ENCODE results near the gene KRTAP2-1. TPM values are rescaled to one million over a fixed set of nuclear protein-coding genes. Genes with fewer than 3 reads are reported as not detected.

Gene KRTAP2-1
- total and polyA plus RNA-seq, 2 donors (not counting 1 experiment from before 2014, with no cell fraction given) = not detected

DNA sequence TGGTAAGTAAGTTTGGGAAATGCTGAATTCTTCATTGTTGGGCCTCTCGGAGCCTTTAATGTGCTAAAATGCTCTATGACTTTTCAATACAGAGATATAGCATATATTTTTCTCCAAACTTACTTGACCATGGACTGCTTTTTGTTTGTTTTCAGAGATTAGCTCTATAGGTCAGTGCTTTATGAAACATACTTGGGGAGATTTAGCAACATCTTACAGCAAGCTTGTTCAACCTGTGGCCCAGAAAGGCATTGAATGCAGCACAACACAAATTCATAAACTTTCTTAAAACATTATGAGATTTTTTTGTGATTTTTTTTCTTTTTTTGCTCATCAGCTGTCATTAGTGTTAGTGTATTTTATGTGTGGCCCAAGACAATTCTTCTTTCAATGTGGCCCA, 37.2 kb downstream of the KRTAP2-1 start:
- no CpG with 5 or more reads among the region's 1 CpG for WGBS (ENCODE audit: insufficient coverage)
- Mint-ChIP-seq H3K27me3 (peaks cover 12% of the 10 kb centered on the region), H3K27ac (no peak overlapping the region), H3K4me1 (no peaks in the 10 kb centered on the region), H3K9me3 (ENCODE audit: insufficient read depth) (no peaks in the 10 kb centered on the region), H3K4me3 (no peak overlapping the region)
- no peaks in the 10 kb centered on the region for H3K9me3 ChIP-seq (ENCODE audit: control extremely low read depth in 1 of 3, control insufficient read depth in 2 of 3, insufficient read depth in 1 of 3, low read length in 2 of 3)
- intact Hi-C loops (cut with micrococcal nuclease) = no loop called here
- no peak overlapping the region for H3K9ac ChIP-seq (ENCODE audit: low read length)
- H3K79me2 ChIP-seq (ENCODE audit: control insufficient read depth, insufficient read depth, low read length) = no peaks in the 10 kb centered on the region
- H3K27ac ChIP-seq (ENCODE audit: low read length in 2 of 2) = no peak overlapping the region
- H3K36me3 ChIP-seq (replicated peaks in 1 of 2; ENCODE audit: control extremely low read depth in 1 of 2, control insufficient read depth in 1 of 2, extremely low read depth in 1 of 2, insufficient read depth in 2 of 2, low read length in 1 of 2) = no peaks in the 10 kb centered on the region
- H3K27me3 ChIP-seq (replicated peaks in 1 of 4; ENCODE audit: control extremely low read depth in 1 of 4, control insufficient read depth in 3 of 4, insufficient read depth in 4 of 4, low read length in 3 of 4) = no peaks in the 10 kb centered on the region
- no peak overlapping the region for H2AFZ ChIP-seq (ENCODE audit: insufficient read depth, low read depth, low read length, poor library complexity, severe bottlenecking)
- ChIA-PET POLR2A (no interaction called here), CTCF (interaction anchor here (0.6 kb wide), 1 partner anchor 630 kb away, joined by 3 read pairs; no protein-coding TSS in a partner anchor)
- ATAC-seq (ENCODE audit: low read depth) (no peak), DNase-seq (no peak)
- no peak for TF ChIP-seq EZH2 (IDR thresholded peaks at IDR 0.05; ENCODE audit: borderline replicate concordance, insufficient read depth, low read depth, low read length, poor library complexity, severe bottlenecking)
- TF ChIP-seq, protein P1, sequence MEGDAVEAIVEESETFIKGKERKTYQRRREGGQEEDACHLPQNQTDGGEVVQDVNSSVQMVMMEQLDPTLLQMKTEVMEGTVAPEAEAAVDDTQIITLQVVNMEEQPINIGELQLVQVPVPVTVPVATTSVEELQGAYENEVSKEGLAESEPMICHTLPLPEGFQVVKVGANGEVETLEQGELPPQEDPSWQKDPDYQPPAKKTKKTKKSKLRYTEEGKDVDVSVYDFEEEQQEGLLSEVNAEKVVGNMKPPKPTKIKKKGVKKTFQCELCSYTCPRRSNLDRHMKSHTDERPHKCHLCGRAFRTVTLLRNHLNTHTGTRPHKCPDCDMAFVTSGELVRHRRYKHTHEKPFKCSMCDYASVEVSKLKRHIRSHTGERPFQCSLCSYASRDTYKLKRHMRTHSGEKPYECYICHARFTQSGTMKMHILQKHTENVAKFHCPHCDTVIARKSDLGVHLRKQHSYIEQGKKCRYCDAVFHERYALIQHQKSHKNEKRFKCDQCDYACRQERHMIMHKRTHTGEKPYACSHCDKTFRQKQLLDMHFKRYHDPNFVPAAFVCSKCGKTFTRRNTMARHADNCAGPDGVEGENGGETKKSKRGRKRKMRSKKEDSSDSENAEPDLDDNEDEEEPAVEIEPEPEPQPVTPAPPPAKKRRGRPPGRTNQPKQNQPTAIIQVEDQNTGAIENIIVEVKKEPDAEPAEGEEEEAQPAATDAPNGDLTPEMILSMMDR (IDR thresholded peaks at IDR 0.05) = no peak
- H3K4me1 ChIP-seq (ENCODE audit: control insufficient read depth in 2 of 2, insufficient read depth in 2 of 2, low read length in 2 of 2) = no peaks in the 10 kb centered on the region
- H3K4me3 ChIP-seq (ENCODE audit: control extremely low read depth in 1 of 5, extremely low read depth in 1 of 5, insufficient read depth in 1 of 5, low read depth in 2 of 5, low read length in 4 of 5) = no peak overlapping the region
- H3K4me2 ChIP-seq (replicated peaks; ENCODE audit: low read depth, low read length, poor library complexity, severe bottlenecking) = no peak overlapping the region
- H4K20me1 ChIP-seq (ENCODE audit: control insufficient read depth, insufficient read depth, low read length, poor library complexity, severe bottlenecking) = no peaks in the 10 kb centered on the region

DNA sequence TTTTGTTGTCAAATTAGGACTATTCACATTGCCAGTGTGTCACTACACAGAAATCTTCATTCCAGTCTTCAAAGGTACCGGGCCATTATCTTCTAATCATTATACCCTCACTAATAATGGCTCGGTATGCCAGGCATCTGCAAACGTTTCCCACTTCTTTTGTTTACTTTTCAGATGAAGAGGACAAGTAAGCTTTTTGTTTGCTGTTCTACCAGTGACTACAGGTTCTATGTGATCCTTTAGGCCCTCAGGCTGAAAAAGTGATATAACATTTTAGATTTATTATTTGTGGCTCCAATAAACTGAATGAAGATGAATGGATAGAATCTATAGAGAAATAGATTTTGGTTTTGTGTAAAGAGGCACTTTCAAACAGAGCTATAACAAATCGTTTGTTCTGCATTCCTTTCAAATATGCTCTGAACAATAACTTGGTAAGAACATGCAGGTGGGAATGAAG, 37.8 kb downstream of the KRTAP2-1 start:
- no peaks in the 10 kb centered on the region for H3K36me3 ChIP-seq (replicated peaks in 1 of 2; ENCODE audit: control extremely low read depth in 1 of 2, control insufficient read depth in 1 of 2, extremely low read depth in 1 of 2, insufficient read depth in 2 of 2, low read length in 1 of 2)
- H3K4me1 Mint-ChIP-seq = no peaks in the 10 kb centered on the region
- DNase-seq (no peak), ATAC-seq (ENCODE audit: low read depth) (no peak)
- no peak overlapping the region for H3K27ac ChIP-seq (ENCODE audit: low read length in 2 of 2)
- no peaks in the 10 kb centered on the region for H3K9me3 ChIP-seq (ENCODE audit: control extremely low read depth in 1 of 3, control insufficient read depth in 2 of 3, insufficient read depth in 1 of 3, low read length in 2 of 3)
- ChIA-PET CTCF (interaction anchor here (0.6 kb wide), 1 partner anchor 631 kb away, joined by 3 read pairs; no protein-coding TSS in a partner anchor), POLR2A (no interaction called here)
- no peak overlapping the region for H3K9ac ChIP-seq (ENCODE audit: low read length)
- no peak for TF ChIP-seq EZH2 (IDR thresholded peaks at IDR 0.05; ENCODE audit: borderline replicate concordance, insufficient read depth, low read depth, low read length, poor library complexity, severe bottlenecking)
- TF ChIP-seq, protein P1 (IDR thresholded peaks at IDR 0.05) = no peak
- H3K79me2 ChIP-seq (ENCODE audit: control insufficient read depth, insufficient read depth, low read length) = no peaks in the 10 kb centered on the region
- no peaks in the 10 kb centered on the region for H4K20me1 ChIP-seq (ENCODE audit: control insufficient read depth, insufficient read depth, low read length, poor library complexity, severe bottlenecking)
- no peak overlapping the region for H3K4me3 ChIP-seq (ENCODE audit: control extremely low read depth in 1 of 5, extremely low read depth in 1 of 5, insufficient read depth in 1 of 5, low read depth in 2 of 5, low read length in 4 of 5)
- WGBS (ENCODE audit: insufficient coverage) = no CpG with 5 or more reads among the region's 4 CpGs
- no peaks in the 10 kb centered on the region for H3K27me3 ChIP-seq (replicated peaks in 1 of 4; ENCODE audit: control extremely low read depth in 1 of 4, control insufficient read depth in 3 of 4, insufficient read depth in 4 of 4, low read length in 3 of 4)
- no peaks in the 10 kb centered on the region for H3K9me3 Mint-ChIP-seq (ENCODE audit: insufficient read depth)
- H3K27me3 Mint-ChIP-seq = peaks cover 15% of the 10 kb centered on the region
- no peak overlapping the region for H2AFZ ChIP-seq (ENCODE audit: insufficient read depth, low read depth, low read length, poor library complexity, severe bottlenecking)
- intact Hi-C loops (cut with micrococcal nuclease) = no loop called here
- H3K4me2 ChIP-seq (replicated peaks; ENCODE audit: low read depth, low read length, poor library complexity, severe bottlenecking) = no peak overlapping the region
- no peak overlapping the region for H3K4me3 Mint-ChIP-seq
- no peak overlapping the region for H3K27ac Mint-ChIP-seq
- no peaks in the 10 kb centered on the region for H3K4me1 ChIP-seq (ENCODE audit: control insufficient read depth in 2 of 2, insufficient read depth in 2 of 2, low read length in 2 of 2)
